HG02852 (cell line): Measurements from ENCODE around the gene TBC1D2.

Experiments used
- ATAC-seq: cut with Tn5 transposase; IDR thresholded peaks from one replicate; pipeline ENCODE4 v1.9.1; 2021; ENCODE audit warnings: mild to moderate bottlenecking, moderate library complexity; ENCODE audit not compliant: unreplicated experiment

TBC1D2 gene

GRCh38 chr9:98241357-98242300, 13.8 kb downstream of the TBC1D2 start:
- no peak for ATAC-seq

- ATAC-seq, result no peak
Measured at GRCh38 chr9:98240475-98240874, 15.0 kb downstream of the TBC1D2 start.

- ATAC-seq, result no peak
Measured at GRCh38 chr9:98236901-98237487, 18.5 kb downstream of the TBC1D2 start.

- no peak for ATAC-seq
Measured at GRCh38 chr9:98235126-98235525, 20.3 kb downstream of the TBC1D2 start.

GRCh38 chr9:98234245-98234825, 21.1 kb downstream of the TBC1D2 start:
- no peak for ATAC-seq

- ATAC-seq, result no peak
Measured at GRCh38 chr9:98232926-98233325, 22.5 kb downstream of the TBC1D2 start.

- ATAC-seq, result no peak
Measured at GRCh38 chr9:98231770-98232478, 23.5 kb downstream of the TBC1D2 start.

GRCh38 chr9:98230789-98231188, 24.7 kb downstream of the TBC1D2 start:
- no peak for ATAC-seq

GRCh38 chr9:98230304-98230703, 25.1 kb downstream of the TBC1D2 start:
- ATAC-seq, result no peak

GRCh38 chr9:98229620-98230019, 25.8 kb downstream of the TBC1D2 start:
- ATAC-seq, result no peak

- ATAC-seq, result no peak
Measured at GRCh38 chr9:98229090-98229395, 26.4 kb downstream of the TBC1D2 start.

- ATAC-seq, result no peak
Measured at GRCh38 chr9:98228392-98229089, 26.9 kb downstream of the TBC1D2 start.

- ATAC-seq, result no peak
Measured at GRCh38 chr9:98227883-98228282, 27.6 kb downstream of the TBC1D2 start.

GRCh38 chr9:98226957-98227356, 28.5 kb downstream of the TBC1D2 start:
- no peak for ATAC-seq

GRCh38 chr9:98226516-98226915, 28.9 kb downstream of the TBC1D2 start:
- ATAC-seq, result no peak

- no peak for ATAC-seq
Measured at GRCh38 chr9:98225015-98225442, 30.4 kb downstream of the TBC1D2 start.

GRCh38 chr9:98222885-98223691, 32.4 kb downstream of the TBC1D2 start:
- no peak for ATAC-seq

- no peak for ATAC-seq
Measured at GRCh38 chr9:98220911-98221310, 34.5 kb downstream of the TBC1D2 start.

GRCh38 chr9:98219794-98220370, 35.6 kb downstream of the TBC1D2 start:
- ATAC-seq, result no peak

GRCh38 chr9:98219364-98219716, 36.1 kb downstream of the TBC1D2 start:
- no peak for ATAC-seq
